NCI-H1436 (cell line): ENCODE results near the gene HMG20B.
"Not testable (repeated sequence)": the region's sequence is repeated elsewhere in the genome, so short reads cannot be mapped to it uniquely, and the experiment has no call there.

Source experiments
- DNase-seq: peaks from one replicate; lab custom pipeline; 2025; lab: John Stamatoyannopoulos, UW

HMG20B gene

DNA sequence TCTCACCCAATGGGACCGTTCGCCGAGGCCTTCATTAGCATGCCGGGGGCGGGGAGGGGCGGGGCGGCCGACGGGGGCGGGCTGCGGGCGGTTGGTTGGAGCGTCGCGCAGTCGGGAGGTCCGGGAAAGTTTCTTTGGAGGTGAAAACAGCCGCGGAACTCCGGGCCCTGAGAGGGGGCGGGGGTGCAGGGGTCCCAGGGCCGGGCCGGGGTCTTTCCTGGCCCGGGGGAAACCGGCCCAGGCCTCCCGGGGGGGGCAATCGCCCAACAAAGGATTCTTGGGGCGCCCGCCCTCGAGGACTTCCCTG lies at the start of gene HMG20B:
Gene HMG20B (plus strand): TSS at position 90 of the 307 bp plus-strand sequence. CDS start 366 bp downstream, outside the sequence.
- no peak for DNase-seq

DNA sequence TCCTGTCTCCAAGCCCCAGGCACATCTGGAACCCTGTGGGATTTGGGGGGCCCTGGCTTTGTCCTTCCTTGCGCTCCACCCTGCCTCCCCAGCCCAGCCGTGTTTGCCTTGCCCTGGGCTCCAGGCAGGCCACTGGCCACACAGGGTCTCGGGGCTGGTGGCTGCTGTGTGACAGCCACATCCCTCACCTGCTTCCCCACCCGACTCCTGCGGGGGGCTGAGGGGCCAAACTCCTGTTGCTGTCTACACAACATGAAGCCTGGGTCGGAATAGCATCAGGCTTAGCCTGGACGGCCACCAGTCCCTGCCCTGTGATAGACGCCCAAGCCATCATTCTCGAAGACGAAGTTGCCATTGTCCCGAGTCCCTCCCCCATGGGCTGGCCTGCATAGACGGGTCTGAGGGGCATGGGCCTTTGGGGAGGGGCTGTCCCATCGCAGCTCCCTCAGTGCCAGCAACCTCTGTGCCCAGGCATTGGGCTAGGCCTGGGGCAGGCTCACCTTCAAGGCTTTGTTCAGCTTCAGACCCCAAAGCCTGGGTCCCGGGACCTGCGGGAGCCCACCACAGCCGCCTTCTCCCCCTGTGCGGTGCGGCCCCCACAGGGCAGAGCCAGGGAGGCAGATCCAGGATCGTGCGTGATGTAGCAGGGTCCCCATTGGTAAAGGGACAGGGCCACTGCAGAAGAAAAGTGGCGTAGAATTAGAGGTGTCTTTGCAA lies 49.2 kb upstream of the HMG20B start:
- DNase-seq = no peak

DNA sequence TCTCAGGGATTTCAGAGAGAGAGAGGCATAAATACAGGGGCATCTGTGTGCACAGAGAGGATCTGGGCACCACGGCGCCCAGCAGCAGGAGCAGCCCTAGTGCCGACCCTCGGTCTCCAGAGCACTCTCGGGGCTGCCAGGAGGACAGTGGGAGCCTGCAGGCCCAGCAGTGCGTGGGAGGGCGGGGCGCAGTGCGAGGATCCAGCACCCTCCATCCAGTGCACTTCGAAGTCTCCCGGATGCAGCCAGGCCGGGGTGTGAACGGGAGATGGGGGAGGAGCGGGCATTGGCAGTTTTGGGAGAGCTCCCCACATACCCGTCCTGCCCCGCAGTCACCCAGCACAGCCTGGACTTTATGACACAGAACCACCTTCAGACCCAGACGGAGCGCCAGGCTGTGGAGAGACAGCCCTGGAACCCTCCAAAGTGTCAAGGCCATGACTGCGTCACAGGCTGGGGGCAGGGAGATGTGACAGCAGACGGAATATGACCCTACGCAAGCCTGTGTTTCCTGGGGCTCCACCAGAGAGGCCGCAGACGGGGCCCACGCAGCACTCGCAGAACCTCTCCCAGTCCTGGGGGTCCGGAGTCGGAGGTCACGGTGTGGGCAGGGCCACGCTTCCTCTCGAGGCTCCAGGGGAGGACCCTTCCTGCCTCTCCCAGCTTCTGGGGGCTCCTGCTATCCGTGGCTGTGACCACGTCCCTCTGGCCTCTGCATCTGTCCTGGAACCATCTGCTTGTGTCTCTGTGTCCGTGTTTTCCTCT lies 48.5 kb upstream of the HMG20B start:
- no peak for DNase-seq

DNA sequence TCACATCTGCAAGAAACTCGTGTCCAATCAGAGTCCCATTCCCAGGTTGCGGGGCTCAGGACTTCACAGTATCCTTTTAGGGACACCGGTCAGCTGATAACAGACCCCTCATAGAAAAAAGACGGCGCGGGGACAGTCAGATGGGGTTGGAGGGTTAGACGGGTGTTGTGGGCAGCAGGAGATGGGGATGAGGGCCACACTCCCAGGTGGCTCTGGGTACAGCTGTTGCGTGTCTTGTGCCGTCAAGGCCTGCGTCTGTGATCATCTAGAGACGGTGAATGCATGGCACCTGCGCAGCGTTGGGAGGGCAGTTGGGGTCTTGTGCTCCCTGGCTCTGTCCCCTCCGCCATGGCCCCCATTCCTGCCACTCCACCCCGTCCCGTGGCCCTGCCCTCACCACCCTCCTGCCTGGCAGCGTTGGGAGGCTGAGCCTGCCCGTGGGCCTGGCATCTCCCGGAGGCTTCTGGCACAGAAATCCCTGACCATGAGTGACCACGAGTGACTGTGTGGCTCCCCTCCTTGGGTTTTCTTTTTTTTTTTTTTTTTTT lies 47.8 kb upstream of the HMG20B start:
- DNase-seq = no peak

DNA sequence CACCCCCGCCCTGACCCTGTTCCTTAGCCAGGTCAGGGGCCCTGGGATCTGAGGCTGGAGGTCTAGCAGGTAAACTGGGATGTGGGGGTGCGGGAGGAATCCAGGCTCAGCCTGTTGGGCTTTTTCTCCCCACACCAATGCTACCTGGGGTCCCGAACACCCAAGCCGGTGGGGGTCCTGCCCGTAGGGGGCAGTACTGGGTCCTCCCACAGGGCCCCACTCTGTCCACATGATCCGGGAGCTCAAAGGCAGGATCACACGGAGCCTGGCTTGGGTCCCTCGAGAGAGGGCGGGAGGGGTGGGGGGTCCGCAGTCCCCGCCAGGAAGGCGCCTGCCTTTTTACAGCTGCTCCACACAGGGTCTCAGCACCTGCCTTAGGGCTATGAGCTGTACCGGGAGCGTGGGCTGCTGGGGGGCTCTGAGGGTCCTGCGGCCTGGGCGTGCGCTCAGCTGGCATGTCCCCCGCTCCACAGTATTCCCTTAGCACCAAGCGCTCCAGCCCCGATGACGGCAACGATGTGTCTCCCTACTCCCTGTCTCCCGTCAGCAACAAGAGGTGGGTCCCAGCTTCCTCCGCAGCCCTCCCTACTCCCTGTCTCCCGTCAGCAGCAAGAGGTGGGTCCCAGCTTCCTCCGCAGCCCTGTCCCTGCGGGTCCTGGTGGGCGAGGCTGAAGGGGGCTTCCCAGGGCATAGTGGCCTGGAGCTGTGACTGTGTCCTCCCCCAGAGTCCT lies 46.1 kb upstream of the HMG20B start:
- no peak for DNase-seq

DNA sequence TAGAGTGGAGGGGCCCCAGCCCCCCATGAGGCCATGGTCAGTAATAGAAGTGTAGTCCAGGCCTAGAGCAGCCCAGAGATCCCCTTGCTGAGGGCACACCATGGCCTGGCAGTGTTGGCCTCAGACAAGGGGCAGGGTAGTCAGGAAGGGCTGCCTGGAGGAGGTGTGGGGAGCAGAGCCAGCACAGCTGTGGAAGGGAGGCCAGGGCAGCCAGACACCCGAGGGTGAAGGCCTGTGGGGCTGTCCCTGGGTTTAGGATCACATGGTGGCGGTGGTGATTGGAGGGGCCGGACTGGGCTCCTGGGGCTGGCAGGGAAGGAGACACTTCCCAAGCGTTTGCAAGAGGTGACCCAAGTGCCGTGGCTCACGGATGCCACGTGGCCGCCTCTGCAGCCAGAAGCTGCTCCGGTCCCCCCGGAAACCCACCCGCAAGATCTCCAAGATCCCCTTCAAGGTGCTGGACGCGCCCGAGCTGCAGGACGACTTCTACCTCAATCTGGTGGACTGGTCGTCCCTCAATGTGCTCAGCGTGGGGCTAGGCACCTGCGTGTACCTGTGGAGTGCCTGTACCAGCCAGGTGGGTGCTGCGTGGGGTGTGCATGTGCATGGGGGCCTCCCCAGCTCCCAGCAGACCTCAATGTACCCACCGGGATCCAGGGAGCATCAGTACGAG lies 45.4 kb upstream of the HMG20B start:
- no peak for DNase-seq

DNA sequence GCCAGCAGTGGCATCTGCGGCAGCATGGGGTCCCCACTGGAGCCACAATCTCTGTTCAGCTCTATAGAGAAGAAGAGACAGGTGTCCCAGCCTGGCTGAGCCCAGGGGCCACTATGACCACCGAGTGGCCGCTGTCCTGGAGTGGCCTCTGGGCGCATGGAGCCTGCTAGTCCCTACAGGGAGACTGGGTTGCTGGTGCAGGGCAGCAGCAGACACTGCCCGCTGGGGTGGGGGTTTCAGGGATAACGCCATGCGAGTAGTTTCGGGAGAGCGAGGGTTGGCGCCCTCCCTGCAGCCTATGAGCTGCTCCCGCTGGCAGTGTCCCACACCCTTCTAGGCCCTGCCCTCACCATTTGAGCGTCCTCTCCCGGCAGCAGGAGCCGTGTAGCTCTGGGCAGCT lies 44.7 kb upstream of the HMG20B start:
- DNase-seq = no peak

DNA sequence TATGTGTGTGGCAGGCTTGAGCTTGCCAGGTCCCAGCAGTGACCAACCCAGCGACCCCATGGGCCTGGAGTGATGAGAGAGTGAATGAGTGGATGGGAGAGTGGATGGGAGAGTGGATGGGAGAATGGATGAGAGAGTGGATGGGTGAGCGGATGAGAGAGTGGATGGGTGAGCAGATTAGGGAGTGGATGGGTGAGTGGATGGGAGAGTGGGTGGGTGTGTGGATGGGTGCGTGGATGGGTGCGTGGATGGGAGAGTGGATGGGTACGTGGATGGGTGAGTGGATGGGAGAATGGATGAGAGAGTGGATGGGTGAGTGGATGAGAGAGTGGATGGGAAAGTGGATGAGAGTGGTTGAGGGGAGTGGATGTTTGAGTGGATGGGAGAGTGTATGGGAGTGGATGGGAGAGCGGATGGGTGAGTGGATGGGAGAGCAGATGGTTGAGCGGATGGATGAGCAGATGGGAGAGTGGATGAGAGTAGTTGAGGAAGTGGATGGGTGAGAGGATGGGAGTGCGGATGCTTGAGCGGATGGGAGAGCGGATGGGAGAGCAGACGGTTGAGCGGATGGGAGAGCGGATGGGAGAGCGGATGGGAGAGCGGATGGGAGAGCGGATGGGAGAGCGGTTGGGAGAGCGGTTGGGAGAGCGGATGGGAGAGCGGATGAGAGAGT lies 44.1 kb upstream of the HMG20B start:
- DNase-seq = no peak

DNA sequence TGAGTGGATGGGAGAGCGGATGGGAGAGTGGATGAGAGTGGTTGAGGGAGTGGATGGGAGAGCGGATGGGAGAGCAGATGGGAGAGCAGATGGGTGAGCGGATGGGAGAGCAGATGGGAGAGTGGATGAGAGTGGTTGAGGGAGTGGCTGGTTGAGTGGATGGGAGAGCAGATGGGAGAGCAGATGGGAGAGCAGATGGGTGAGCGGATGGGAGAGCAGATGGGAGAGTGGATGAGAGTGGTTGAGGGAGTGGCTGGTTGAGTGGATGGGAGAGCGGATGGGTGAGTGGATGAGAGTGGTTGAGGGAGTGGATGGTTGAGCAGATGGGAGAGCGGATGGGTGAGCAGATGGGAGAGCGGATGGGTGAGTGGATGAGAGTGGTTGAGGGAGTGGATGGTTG lies 43.4 kb upstream of the HMG20B start:
- not testable (repeated sequence) for DNase-seq

DNA sequence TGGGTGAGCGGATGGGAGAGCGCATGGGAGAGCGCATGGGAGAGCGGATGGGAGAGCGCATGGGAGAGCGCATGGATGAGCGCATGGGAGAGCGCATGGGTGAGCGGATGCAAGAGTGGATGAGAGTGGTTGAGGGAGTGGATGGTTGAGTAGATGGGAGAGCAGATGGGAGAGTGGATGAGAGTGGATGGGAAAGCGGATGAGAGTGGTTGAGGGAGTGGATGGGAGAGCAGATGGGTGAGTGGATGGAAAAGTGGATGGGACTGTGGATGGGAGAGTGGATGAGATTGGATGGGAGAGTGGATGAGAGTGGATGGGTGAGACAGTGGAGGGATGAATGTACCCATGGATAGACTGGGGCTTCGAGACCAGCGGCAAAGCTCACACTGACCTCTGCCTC lies 42.4 kb upstream of the HMG20B start:
- DNase-seq = no peak

DNA sequence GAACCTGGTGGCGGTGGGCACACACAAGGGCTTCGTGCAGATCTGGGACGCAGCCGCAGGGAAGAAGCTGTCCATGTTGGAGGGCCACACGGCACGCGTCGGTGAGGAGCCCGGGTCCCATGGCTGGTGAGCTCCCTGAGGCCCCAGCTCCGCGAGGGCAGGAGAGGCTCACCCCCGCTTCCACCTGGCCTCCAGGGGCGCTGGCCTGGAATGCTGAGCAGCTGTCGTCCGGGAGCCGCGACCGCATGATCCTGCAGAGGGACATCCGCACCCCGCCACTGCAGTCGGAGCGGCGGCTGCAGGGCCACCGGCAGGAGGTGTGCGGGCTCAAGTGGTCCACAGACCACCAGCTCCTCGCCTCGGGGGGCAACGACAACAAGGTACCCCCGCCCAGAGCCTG lies 41.0 kb upstream of the HMG20B start:
- DNase-seq = no peak

DNA sequence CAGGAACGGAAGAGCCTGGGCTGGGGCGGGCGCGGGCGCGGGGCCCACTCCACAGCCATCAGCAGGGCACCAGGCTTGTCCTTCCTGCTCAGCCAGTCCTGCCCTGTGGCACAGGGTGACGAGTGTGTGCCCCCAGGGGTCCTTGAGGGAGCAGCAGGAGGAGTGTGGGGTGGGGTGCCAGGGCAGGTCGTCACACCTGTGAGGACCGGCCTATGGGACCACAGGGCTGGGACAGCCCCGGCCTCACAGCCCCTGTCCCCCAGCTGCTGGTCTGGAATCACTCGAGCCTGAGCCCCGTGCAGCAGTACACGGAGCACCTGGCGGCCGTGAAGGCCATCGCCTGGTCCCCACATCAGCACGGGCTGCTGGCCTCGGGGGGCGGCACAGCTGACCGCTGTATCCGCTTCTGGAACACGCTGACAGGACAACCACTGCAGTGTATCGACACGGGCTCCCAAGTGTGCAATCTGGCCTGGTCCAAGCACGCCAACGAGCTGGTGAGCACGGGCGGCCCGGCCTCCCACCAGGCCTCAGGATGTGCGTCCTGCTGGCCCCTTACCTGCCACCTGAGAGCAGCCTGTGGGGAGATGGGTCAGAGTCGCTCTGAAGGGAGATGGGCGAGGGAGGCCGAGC lies 40.5 kb upstream of the HMG20B start:
- DNase-seq = no peak

DNA sequence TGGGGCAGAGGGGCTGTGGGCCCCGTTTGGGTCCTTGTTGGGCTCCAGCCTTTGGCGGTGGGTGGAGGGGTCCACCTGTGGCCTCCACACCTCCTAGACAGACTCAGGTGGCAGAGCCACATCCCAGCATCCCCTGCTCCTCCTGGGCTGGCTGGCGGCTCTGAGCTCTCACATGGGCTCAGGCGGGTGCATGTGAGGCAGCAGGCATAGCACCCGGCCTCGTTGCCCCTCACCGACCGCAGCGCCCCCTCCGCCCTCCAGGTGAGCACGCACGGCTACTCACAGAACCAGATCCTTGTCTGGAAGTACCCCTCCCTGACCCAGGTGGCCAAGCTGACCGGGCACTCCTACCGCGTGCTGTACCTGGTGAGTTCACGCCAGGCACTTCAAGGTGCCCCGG lies 39.7 kb upstream of the HMG20B start:
- DNase-seq = no peak

DNA sequence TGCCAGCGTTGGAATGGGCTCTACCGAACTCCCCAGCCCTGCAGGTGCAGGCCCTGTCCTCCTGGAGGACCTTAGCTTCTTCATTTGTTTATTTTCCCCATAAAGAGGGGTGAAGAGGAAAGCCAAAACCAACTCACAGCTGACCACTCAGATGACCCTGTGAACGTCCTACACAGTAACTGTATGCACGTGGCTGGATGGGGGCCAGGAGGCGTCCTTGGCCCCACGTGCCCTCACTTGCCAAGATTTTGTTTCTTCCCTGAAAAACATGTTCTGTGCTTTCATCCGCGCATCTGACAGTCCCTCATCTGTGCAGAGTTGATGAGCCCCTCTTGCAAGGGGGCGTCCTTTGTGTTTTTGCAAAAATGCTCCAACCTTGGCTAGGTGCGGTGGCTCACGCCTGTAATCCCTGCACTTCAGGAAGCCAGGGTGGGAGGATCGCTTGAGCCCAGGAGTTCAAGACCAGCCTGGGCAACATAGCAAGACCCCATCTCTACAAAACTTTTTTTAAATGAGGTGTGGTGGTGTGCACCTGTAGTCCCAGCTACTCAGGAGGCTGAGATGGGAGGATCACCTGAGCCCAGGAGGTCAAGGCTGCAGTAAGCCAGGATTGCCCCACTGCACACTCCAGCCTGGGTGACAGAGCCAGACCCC lies 39.1 kb upstream of the HMG20B start:
- DNase-seq = no peak

DNA sequence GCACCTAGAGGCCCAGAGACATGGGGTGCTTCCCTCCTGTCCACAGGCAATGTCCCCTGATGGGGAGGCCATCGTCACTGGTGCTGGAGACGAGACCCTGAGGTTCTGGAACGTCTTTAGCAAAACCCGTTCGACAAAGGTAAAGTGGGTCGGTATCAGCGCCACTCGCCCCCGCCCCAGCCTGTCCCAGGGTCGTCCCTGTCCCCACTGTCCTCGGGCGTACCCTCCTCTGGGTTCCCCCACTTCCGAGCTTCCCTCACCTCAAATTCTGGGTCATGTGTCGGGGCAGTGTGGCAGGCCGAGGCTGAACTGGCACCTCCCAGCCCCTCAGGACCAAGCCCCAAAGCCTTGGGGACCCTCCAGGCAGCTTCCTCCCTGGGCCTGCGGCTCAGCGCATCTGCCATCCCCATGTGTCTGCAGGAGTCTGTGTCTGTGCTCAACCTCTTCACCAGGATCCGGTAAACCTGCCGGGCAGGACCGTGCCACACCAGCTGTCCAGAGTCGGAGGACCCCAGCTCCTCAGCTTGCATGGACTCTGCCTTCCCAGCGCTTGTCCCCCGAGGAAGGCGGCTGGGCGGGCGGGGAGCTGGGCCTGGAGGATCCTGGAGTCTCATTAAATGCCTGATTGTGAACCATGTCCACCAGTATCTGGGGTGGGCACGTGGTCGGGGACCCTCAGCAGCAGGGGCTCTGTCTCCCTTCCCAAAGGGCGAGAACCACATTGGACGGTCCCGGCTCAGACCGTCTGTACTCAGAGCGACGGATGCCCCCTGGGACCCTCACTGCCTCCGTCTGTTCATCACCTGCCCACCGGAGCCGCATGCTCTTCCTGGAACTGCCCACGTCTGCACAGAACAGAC lies 38.1 kb upstream of the HMG20B start:
- DNase-seq = no peak

DNA sequence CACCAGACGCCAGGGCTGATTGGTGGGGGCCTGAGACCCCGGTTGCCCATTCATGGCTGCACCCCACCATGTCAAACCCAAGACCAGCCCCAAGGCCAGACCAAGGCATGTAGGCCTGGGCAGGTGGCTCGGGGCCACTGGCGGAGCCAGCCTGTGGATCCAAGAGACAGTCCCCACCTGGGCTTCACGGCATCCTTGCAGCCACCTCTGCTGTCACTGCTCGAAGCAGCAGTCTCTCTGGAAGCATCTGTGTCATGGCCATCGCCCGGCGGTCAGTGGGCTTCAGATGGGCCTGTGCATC lies 37.6 kb upstream of the HMG20B start:
- DNase-seq = no peak

DNA sequence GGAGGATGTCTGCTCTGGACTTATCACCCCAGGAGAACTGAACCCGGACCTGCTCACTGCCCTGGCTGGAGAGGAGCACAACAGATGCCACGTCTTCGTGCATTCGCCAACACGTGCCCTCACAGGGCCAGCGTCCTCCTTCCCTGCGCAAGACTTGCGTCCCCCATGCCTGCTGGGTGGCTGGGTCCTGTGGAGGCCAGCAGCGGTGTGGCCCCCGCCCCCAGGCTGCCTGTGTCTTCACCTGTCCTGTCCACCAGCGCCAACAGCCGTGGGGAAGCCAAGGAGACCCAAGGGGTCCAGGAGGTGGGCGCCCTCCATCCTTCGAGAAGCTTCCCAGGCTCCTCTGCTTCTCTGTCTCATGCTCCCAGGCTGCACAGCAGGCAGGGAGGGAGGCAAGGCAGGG lies 37.2 kb upstream of the HMG20B start:
- no peak for DNase-seq

DNA sequence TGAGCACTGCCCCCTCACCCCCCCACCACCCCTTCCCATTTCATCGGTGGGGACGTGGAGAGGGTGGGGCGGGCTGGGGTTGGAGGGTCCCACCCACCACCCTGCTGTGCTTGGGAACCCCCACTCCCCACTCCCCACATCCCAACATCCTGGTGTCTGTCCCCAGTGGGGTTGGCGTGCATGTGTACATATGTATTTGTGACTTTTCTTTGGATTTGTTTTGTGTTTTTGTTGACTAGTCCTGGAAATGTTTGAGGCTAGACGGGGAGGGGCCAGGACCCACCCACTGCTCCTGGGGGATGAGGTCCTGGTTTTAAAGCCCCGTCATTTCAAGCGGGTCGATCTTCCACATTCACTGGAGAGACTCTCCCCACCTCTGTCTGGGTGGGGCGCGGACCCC lies 36.8 kb upstream of the HMG20B start:
- DNase-seq = no peak

DNA sequence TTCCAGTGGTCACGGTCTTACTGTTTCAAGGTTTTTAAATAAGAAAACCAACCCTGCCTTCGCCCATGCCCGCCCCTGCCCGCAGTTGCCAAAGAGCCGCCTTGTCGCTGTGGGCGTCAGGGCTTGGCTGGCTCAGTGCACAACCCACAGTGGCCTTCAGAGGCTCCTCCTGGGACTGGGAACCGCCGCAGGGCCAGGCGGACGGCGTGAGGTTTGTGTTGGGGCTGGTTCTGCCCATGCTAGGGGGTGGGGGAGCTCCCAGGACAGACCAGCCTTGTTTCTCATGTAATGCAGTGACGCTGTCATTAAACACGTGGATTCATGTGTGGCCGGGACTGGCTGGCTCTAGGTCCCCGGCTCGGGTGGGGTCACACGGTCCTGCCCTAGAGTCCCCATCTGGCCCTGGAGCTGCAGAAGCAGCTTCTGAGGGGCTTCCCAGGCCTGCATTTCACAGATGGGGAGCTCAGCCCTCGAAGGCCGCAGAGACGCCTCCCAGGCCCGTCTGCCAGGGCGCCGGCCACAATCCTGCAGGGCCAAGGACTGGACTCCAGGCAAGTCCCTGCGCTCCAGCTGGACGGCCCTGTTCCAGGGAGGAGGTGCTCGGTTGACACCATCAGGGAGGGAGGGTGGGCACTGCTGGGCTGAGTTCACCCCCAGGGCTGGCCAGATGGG lies 36.2 kb upstream of the HMG20B start:
- DNase-seq = no peak

DNA sequence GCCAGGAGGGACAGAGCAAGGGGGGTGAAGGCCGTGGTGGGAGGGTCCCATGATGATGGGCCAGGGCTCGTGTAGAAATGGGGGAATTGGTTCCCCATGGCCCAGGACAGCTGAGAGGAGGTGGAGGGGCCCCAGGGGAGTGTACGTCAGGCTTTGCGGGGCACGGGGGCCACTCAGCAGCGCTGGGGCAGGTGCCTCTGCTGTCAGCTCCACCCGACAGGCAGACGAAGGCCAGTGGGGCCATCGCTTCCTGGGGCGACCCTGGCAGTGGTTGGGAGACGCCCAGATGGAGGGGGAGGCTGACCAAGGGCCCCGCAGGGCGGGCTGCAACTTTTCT lies 35.7 kb upstream of the HMG20B start:
- DNase-seq = no peak
